ENCODE results near the gene CEMIP2.

Gene CEMIP2

GRCh38 chr9:71678999-71679398 is 89.3 kb downstream of the CEMIP2 start:
- Histone ChIP-seq H3K27ac (ENCODE audit: insufficient read depth in 1 of 2, low read depth in 1 of 2, low read length in 2 of 2, poor library complexity in 1 of 2, severe bottlenecking in 2 of 2) (no peak overlapping the region), H3K9me3 (ENCODE audit: control extremely low read depth in 1 of 5, control insufficient read depth in 4 of 5, insufficient read depth in 2 of 5, low read depth in 1 of 5, low read length in 4 of 5) (no peaks in the 10 kb centered on the region), H3K27me3 (replicated peaks in 2 of 5; ENCODE audit: control insufficient read depth in 4 of 5, insufficient read depth in 5 of 5, low read length in 4 of 5) (no peaks in the 10 kb centered on the region), H3K36me3 (ENCODE audit: control insufficient read depth in 4 of 4, insufficient read depth in 4 of 4, low read length in 3 of 4) (no peaks in the 10 kb centered on the region), H3K4me3 (ENCODE audit: control insufficient read depth in 1 of 7, extremely low read depth in 1 of 7, insufficient read depth in 4 of 7, low read depth in 2 of 7, low read length in 6 of 7) (no peak overlapping the region), H3K4me1 (ENCODE audit: control extremely low read depth in 1 of 4, control insufficient read depth in 4 of 4, insufficient read depth in 4 of 4, low read length in 3 of 4) (peaks cover 11 to 59% (median 39%) of the 10 kb centered on the region in 4 experiments)
- ChIA-PET CTCF (interaction anchor here (0.9 to 1.0 kb wide), 3 partner anchors 14 to 73 kb away, joined by 3 to 4 read pairs (median 3); no protein-coding TSS in a partner anchor), POLR2A (no interaction called here)
- WGBS (ENCODE audit: insufficient coverage), result 53% methylated on average over 3 of the region's 3 CpGs
- no peak for DNase-seq

GRCh38 chr9:71677209-71677608 is 91.1 kb downstream of the CEMIP2 start:
- POLR2A ChIA-PET, result no interaction called here
- WGBS (ENCODE audit: insufficient coverage), result no CpG with 5 or more reads among the region's 1 CpG
- Histone ChIP-seq H3K27me3 (replicated peaks in 2 of 5; ENCODE audit: control insufficient read depth in 4 of 5, insufficient read depth in 5 of 5, low read length in 4 of 5) (no peaks in the 10 kb centered on the region), H3K36me3 (ENCODE audit: control insufficient read depth in 4 of 4, insufficient read depth in 4 of 4, low read length in 3 of 4) (no peaks in the 10 kb centered on the region), H3K4me1 (ENCODE audit: control extremely low read depth in 1 of 4, control insufficient read depth in 4 of 4, insufficient read depth in 4 of 4, low read length in 3 of 4) (peaks cover 11 to 54% (median 34%) of the 10 kb centered on the region in 4 experiments), H3K4me3 (ENCODE audit: control insufficient read depth in 1 of 7, extremely low read depth in 1 of 7, insufficient read depth in 4 of 7, low read depth in 2 of 7, low read length in 6 of 7) (no peak overlapping the region), H3K9me3 (ENCODE audit: control extremely low read depth in 1 of 5, control insufficient read depth in 4 of 5, insufficient read depth in 2 of 5, low read depth in 1 of 5, low read length in 4 of 5) (no peaks in the 10 kb centered on the region), H3K27ac (ENCODE audit: insufficient read depth in 1 of 2, low read depth in 1 of 2, low read length in 2 of 2, poor library complexity in 1 of 2, severe bottlenecking in 2 of 2) (no peak overlapping the region)
- CTCF ChIA-PET, result interaction anchor here (1.0 to 1.7 kb wide), 3 partner anchors 11 to 49 kb away, joined by 3 to 7 read pairs (median 4); no protein-coding TSS in a partner anchor
- DNase-seq, result no peak

- Histone ChIP-seq H3K9me3 (ENCODE audit: control extremely low read depth in 1 of 5, control insufficient read depth in 4 of 5, insufficient read depth in 2 of 5, low read depth in 1 of 5, low read length in 4 of 5) (no peaks in the 10 kb centered on the region), H3K4me3 (ENCODE audit: control insufficient read depth in 1 of 7, extremely low read depth in 1 of 7, insufficient read depth in 4 of 7, low read depth in 2 of 7, low read length in 6 of 7) (no peak overlapping the region), H3K27ac (ENCODE audit: insufficient read depth in 1 of 2, low read depth in 1 of 2, low read length in 2 of 2, poor library complexity in 1 of 2, severe bottlenecking in 2 of 2) (no peak overlapping the region), H3K36me3 (ENCODE audit: control insufficient read depth in 4 of 4, insufficient read depth in 4 of 4, low read length in 3 of 4) (no peaks in the 10 kb centered on the region), H3K27me3 (replicated peaks in 2 of 5; ENCODE audit: control insufficient read depth in 4 of 5, insufficient read depth in 5 of 5, low read length in 4 of 5) (no peaks in the 10 kb centered on the region), H3K4me1 (ENCODE audit: control extremely low read depth in 1 of 4, control insufficient read depth in 4 of 4, insufficient read depth in 4 of 4, low read length in 3 of 4) (peaks cover 11 to 53% (median 35%) of the 10 kb centered on the region in 4 experiments)
- ChIA-PET CTCF (no interaction called here), POLR2A (no interaction called here)
- DNase-seq, result no peak
These were observed 91.9 kb downstream of the CEMIP2 start for GRCh38 chr9:71676460-71676859.

- Histone ChIP-seq H3K27me3 (replicated peaks in 2 of 5; ENCODE audit: control insufficient read depth in 4 of 5, insufficient read depth in 5 of 5, low read length in 4 of 5) (no peaks in the 10 kb centered on the region), H3K9me3 (ENCODE audit: control extremely low read depth in 1 of 5, control insufficient read depth in 4 of 5, insufficient read depth in 2 of 5, low read depth in 1 of 5, low read length in 4 of 5) (no peaks in the 10 kb centered on the region), H3K27ac (ENCODE audit: insufficient read depth in 1 of 2, low read depth in 1 of 2, low read length in 2 of 2, poor library complexity in 1 of 2, severe bottlenecking in 2 of 2) (no peak overlapping the region), H3K36me3 (ENCODE audit: control insufficient read depth in 4 of 4, insufficient read depth in 4 of 4, low read length in 3 of 4) (no peaks in the 10 kb centered on the region), H3K4me3 (ENCODE audit: control insufficient read depth in 1 of 7, extremely low read depth in 1 of 7, insufficient read depth in 4 of 7, low read depth in 2 of 7, low read length in 6 of 7) (no peak overlapping the region), H3K4me1 (ENCODE audit: control extremely low read depth in 1 of 4, control insufficient read depth in 4 of 4, insufficient read depth in 4 of 4, low read length in 3 of 4) (peaks cover 9 to 48% (median 34%) of the 10 kb centered on the region in 4 experiments)
- ChIA-PET CTCF (no interaction called here), POLR2A (no interaction called here)
- no peak for DNase-seq
- no CpG with 5 or more reads among the region's 1 CpG for WGBS (ENCODE audit: insufficient coverage)
These were observed 92.5 kb downstream of the CEMIP2 start for GRCh38 chr9:71675857-71676165.

GRCh38 chr9:71675105-71675856 is 93.0 kb downstream of the CEMIP2 start:
- POLR2A ChIA-PET, result no interaction called here
- CTCF ChIA-PET, result no interaction called here
- DNase-seq, result peak in 1 of 3 donors; percentile 18
- Histone ChIP-seq H3K4me3 (ENCODE audit: control insufficient read depth in 1 of 7, extremely low read depth in 1 of 7, insufficient read depth in 4 of 7, low read depth in 2 of 7, low read length in 6 of 7) (no peak overlapping the region), H3K36me3 (ENCODE audit: control insufficient read depth in 4 of 4, insufficient read depth in 4 of 4, low read length in 3 of 4) (no peaks in the 10 kb centered on the region), H3K4me1 (ENCODE audit: control extremely low read depth in 1 of 4, control insufficient read depth in 4 of 4, insufficient read depth in 4 of 4, low read length in 3 of 4) (peaks cover 7 to 42% (median 29%) of the 10 kb centered on the region in 4 experiments), H3K27ac (ENCODE audit: insufficient read depth in 1 of 2, low read depth in 1 of 2, low read length in 2 of 2, poor library complexity in 1 of 2, severe bottlenecking in 2 of 2) (no peak overlapping the region), H3K27me3 (replicated peaks in 2 of 5; ENCODE audit: control insufficient read depth in 4 of 5, insufficient read depth in 5 of 5, low read length in 4 of 5) (no peaks in the 10 kb centered on the region), H3K9me3 (ENCODE audit: control extremely low read depth in 1 of 5, control insufficient read depth in 4 of 5, insufficient read depth in 2 of 5, low read depth in 1 of 5, low read length in 4 of 5) (no peaks in the 10 kb centered on the region)
- 62% methylated on average over 3 of the region's 3 CpGs for WGBS (ENCODE audit: insufficient coverage)

- ChIA-PET POLR2A (no interaction called here), CTCF (interaction anchor here (1.2 to 1.3 kb wide), 2 partner anchors 8 to 11 kb away, joined by 3 to 6 read pairs; no protein-coding TSS in a partner anchor)
- H3K27ac ChIP-seq (ENCODE audit: insufficient read depth in 1 of 2, low read depth in 1 of 2, low read length in 2 of 2, poor library complexity in 1 of 2, severe bottlenecking in 2 of 2), result no peak overlapping the region
- no peaks in the 10 kb centered on the region for H3K9me3 ChIP-seq (ENCODE audit: control extremely low read depth in 1 of 5, control insufficient read depth in 4 of 5, insufficient read depth in 2 of 5, low read depth in 1 of 5, low read length in 4 of 5)
- WGBS (ENCODE audit: insufficient coverage), result no CpG with 5 or more reads among the region's 1 CpG
- H3K27me3 ChIP-seq (replicated peaks in 2 of 5; ENCODE audit: control insufficient read depth in 4 of 5, insufficient read depth in 5 of 5, low read length in 4 of 5), result no peaks in the 10 kb centered on the region
- peaks cover under 1 to 20% (median 13%) of the 10 kb centered on the region in 4 experiments for H3K4me1 ChIP-seq (ENCODE audit: control extremely low read depth in 1 of 4, control insufficient read depth in 4 of 4, insufficient read depth in 4 of 4, low read length in 3 of 4)
- no peak for DNase-seq
- no peaks in the 10 kb centered on the region for H3K36me3 ChIP-seq (ENCODE audit: control insufficient read depth in 4 of 4, insufficient read depth in 4 of 4, low read length in 3 of 4)
- no peak overlapping the region for H3K4me3 ChIP-seq (ENCODE audit: control insufficient read depth in 1 of 7, extremely low read depth in 1 of 7, insufficient read depth in 4 of 7, low read depth in 2 of 7, low read length in 6 of 7)
These were observed 95.7 kb downstream of the CEMIP2 start for GRCh38 chr9:71672573-71672972.

- Histone ChIP-seq H3K27ac (ENCODE audit: insufficient read depth in 1 of 2, low read depth in 1 of 2, low read length in 2 of 2, poor library complexity in 1 of 2, severe bottlenecking in 2 of 2) (no peak overlapping the region), H3K36me3 (ENCODE audit: control insufficient read depth in 4 of 4, insufficient read depth in 4 of 4, low read length in 3 of 4) (no peaks in the 10 kb centered on the region), H3K27me3 (replicated peaks in 2 of 5; ENCODE audit: control insufficient read depth in 4 of 5, insufficient read depth in 5 of 5, low read length in 4 of 5) (no peaks in the 10 kb centered on the region), H3K4me3 (ENCODE audit: control insufficient read depth in 1 of 7, extremely low read depth in 1 of 7, insufficient read depth in 4 of 7, low read depth in 2 of 7, low read length in 6 of 7) (no peak overlapping the region), H3K9me3 (ENCODE audit: control extremely low read depth in 1 of 5, control insufficient read depth in 4 of 5, insufficient read depth in 2 of 5, low read depth in 1 of 5, low read length in 4 of 5) (no peaks in the 10 kb centered on the region), H3K4me1 (ENCODE audit: control extremely low read depth in 1 of 4, control insufficient read depth in 4 of 4, insufficient read depth in 4 of 4, low read length in 3 of 4) (peaks cover 0 to 9% (median 6%) of the 10 kb centered on the region in 4 experiments)
- DNase-seq, result no peak
- WGBS (ENCODE audit: insufficient coverage), result no CpG with 5 or more reads among the region's 3 CpGs
- POLR2A ChIA-PET, result no interaction called here
- CTCF ChIA-PET, result interaction anchor here (1.3 kb wide), 1 partner anchor 14 kb away, joined by 4 read pairs; no protein-coding TSS in a partner anchor
These were observed 97.0 kb downstream of the CEMIP2 start for GRCh38 chr9:71671289-71671688.

Measured in common myeloid progenitor, CD34-positive (primary cell).